GM12891 (cell line): ENCODE results near the gene PAFAH2.

ENCODE experiments used
- POLR2A ChIP-seq: IDR thresholded peaks from 2 replicates; pipeline ENCODE4 v1.6.1; 2011; ENCODE audit warnings: low read depth, low read length, control low read depth
- SPI1 ChIP-seq: IDR thresholded peaks from 2 replicates; pipeline ENCODE4 v1.6.1; 2011; ENCODE audit warnings: low read depth, low read length, control low read depth

- no peak for TF ChIP-seq POLR2A
- TF ChIP-seq SPI1: no peak
Observed at GRCh38 chr1:25912076-25912831, 85.6 kb downstream of the PAFAH2 start.
